ENCODE data around the gene ALG1. TPM values are rescaled to one million over a fixed set of nuclear protein-coding genes. Genes with fewer than 3 reads are reported as not detected.
"Not testable (repeated sequence)": the region's sequence is repeated elsewhere in the genome, so short reads cannot be mapped to it uniquely, and the experiment has no call there.

Gene ALG1
- total and polyA plus RNA-seq, 7 experiments from 2014 or later = 12.9 to 29.1 (median 22.1) TPM

- DNase-seq; ATAC-seq; H3K4me3 Mint-ChIP-seq; H3K4me1 ChIP-seq (ENCODE audit: control insufficient read depth in 2 of 2, insufficient read depth in 2 of 2, low read length in 2 of 2); H3K9me3 Mint-ChIP-seq; CTCF ChIA-PET; H3K27me3 ChIP-seq (ENCODE audit: control insufficient read depth in 2 of 2, insufficient read depth in 2 of 2, low read length in 2 of 2); POLR2A ChIA-PET; H3K9me3 ChIP-seq (ENCODE audit: control insufficient read depth in 2 of 3, low read length in 3 of 3); H3K27me3 Mint-ChIP-seq; H3K4me3 ChIP-seq (ENCODE audit: low read length); H3K27ac ChIP-seq (ENCODE audit: low read depth, low read length): not testable (repeated sequence)
- Mint-ChIP-seq H3K36me3 (peaks cover 0 to 10% (median 0%) of the 10 kb centered on the region in 5 donors), H3K27ac (peak overlapping the region in 1 of 9 donors; percentile 18), H3K4me1 (peaks cover 5 to 11% (median 7%) of the 10 kb centered on the region in 7 donors)
- intact Hi-C loops (cut with micrococcal nuclease) = loop anchor here (5.0 to 10.0 kb wide), 2 partner anchors 33 to 476 kb away; partner anchors contain the start of gene UBALD1 (in 1 of the 2)
- H3K36me3 ChIP-seq (ENCODE audit: control insufficient read depth in 2 of 3, insufficient read depth in 3 of 3, low read length in 3 of 3) = peaks cover 0 to 15% (median 0%) of the 10 kb centered on the region in 3 experiments
These were observed 18.9 kb downstream of the ALG1 start for GRCh38 chr16:5090592-5090991.

DNA sequence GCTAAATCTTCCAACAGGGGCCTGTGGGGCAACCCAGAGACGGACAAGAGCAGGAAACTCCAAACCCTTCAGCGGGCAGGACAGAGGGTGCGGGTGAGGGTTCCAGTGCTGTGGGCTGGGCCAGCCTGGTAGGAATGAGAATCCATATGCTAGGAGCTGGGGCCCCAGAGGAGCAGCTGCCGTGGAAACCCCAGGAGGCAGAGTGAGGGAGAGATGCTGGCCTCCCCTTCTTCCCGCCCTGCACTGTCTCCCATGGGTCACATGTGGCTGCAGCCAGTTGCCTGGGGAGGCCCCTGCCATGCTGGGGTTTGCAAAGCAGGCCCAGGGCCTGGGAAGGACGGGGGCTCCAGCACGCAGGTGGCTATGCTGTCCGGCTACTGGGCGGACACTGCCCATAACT lies 21.4 kb downstream of the ALG1 start:
- H3K36me3 Mint-ChIP-seq, H3K27me3 Mint-ChIP-seq: not testable (repeated sequence)
- intact Hi-C loops (cut with micrococcal nuclease) = loop anchor here (5.0 to 10.0 kb wide), 2 partner anchors 36 to 478 kb away; partner anchors contain the start of gene UBALD1 (in 1 of the 2)

DNA sequence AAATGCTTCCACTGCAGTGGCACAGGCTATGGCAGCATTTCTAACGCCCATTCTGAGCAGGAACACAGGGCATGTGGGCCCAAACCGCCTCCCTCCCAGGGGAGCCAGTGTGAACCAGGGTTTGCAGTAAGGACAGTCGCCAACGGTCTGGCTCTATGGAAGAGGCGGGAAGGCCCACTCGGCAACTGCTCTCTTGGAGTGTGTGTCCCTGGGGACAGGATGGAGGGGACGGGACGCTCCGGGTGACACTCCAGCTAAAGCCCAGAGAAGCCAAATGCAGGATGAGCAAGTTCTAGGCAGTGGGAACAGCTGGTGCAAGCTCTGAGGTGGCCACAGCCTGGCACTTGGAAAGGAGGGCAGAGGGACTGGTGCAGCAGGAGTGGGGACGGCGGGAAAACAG lies 22.1 kb downstream of the ALG1 start:
- H3K36me3 ChIP-seq (ENCODE audit: control insufficient read depth in 2 of 3, insufficient read depth in 3 of 3, low read length in 3 of 3) = peaks cover 0 to 11% (median 0%) of the 10 kb centered on the region in 3 experiments
- H3K4me3 ChIP-seq (ENCODE audit: low read length); H3K4me1 ChIP-seq (ENCODE audit: control insufficient read depth in 2 of 2, insufficient read depth in 2 of 2, low read length in 2 of 2); DNase-seq; H3K27me3 ChIP-seq (ENCODE audit: control insufficient read depth in 2 of 2, insufficient read depth in 2 of 2, low read length in 2 of 2); H3K27ac ChIP-seq (ENCODE audit: low read depth, low read length); H3K36me3 Mint-ChIP-seq; H3K27me3 Mint-ChIP-seq; ATAC-seq; H3K9me3 ChIP-seq (ENCODE audit: control insufficient read depth in 2 of 3, low read length in 3 of 3); H3K27ac Mint-ChIP-seq; POLR2A ChIA-PET; H3K9me3 Mint-ChIP-seq: not testable (repeated sequence)
- H3K4me1 Mint-ChIP-seq = peaks cover 9 to 27% (median 15%) of the 10 kb centered on the region in 7 donors
- H3K4me3 Mint-ChIP-seq = peak overlapping the region in 1 of 10 donors; percentile 20
- intact Hi-C loops (cut with micrococcal nuclease) = loop anchor here (5.0 to 10.0 kb wide), 2 partner anchors 36 to 479 kb away; partner anchors contain the start of gene UBALD1 (in 1 of the 2)
- CTCF ChIA-PET = interaction anchor here (2.2 kb wide), 1 partner anchor 19 kb away, joined by 6 read pairs; no protein-coding TSS in a partner anchor

More for the DNA sequence above, 21.4 kb downstream of the ALG1 start:
- CTCF ChIA-PET = interaction anchor here (0.6 to 2.2 kb wide), 4 partner anchors 18 to 1489 kb away, joined by 3 to 6 read pairs (median 4); no protein-coding TSS in a partner anchor
- H3K4me1 Mint-ChIP-seq = peaks cover 8 to 25% (median 15%) of the 10 kb centered on the region in 7 donors
- H3K27me3 ChIP-seq (ENCODE audit: control insufficient read depth in 2 of 2, insufficient read depth in 2 of 2, low read length in 2 of 2); H3K4me3 Mint-ChIP-seq; H3K4me1 ChIP-seq (ENCODE audit: control insufficient read depth in 2 of 2, insufficient read depth in 2 of 2, low read length in 2 of 2); POLR2A ChIA-PET; H3K9me3 ChIP-seq (ENCODE audit: control insufficient read depth in 2 of 3, low read length in 3 of 3); ATAC-seq; DNase-seq; H3K27ac Mint-ChIP-seq; H3K27ac ChIP-seq (ENCODE audit: low read depth, low read length); H3K9me3 Mint-ChIP-seq; H3K4me3 ChIP-seq (ENCODE audit: low read length): not testable (repeated sequence)
- H3K36me3 ChIP-seq (ENCODE audit: control insufficient read depth in 2 of 3, insufficient read depth in 3 of 3, low read length in 3 of 3) = peaks cover 0 to 15% (median 0%) of the 10 kb centered on the region in 3 experiments

DNA sequence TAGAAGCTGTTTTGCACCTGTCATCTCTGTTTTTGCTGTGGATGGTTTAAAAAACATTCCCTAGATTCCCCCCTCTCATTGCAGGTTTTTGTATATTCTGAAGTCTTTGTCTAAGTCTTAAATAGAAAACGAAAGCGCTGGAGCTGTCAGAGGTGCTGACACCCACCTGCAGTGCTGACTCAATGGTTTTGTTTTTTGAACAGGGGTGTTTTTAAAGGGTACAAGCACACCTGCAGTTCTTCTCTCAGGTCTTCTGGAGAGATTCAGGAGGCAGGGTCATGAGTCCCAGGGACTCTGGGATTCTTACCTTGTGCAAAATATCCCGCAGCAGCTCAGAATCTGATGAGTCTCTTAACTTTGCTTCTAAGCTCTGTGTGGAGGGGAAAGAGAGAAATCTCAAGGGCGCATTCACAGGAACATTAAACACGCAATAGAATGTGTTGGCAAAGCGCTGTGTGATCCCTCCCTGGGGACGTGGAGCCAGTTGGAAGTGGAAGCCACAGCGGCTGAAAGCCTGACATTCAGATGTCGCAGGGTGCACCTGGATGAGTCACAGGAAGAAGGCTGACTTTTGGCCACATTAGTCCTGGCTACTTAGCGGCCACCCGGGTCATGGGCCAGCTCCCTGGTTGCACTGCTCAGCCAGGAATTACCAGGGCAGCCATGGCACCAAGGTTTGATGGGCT lies 23.6 kb downstream of the ALG1 start:
- POLR2A ChIA-PET, H3K4me3 Mint-ChIP-seq: not testable (repeated sequence)
- H3K27ac Mint-ChIP-seq = peak overlapping the region in 4 of 9 donors; percentile 28 to 59 (median 53)

GRCh38 chr16:5096437-5097060 lies 24.9 kb downstream of the ALG1 start:
- H3K36me3 ChIP-seq (ENCODE audit: control insufficient read depth in 2 of 3, insufficient read depth in 3 of 3, low read length in 3 of 3); CTCF ChIA-PET; DNase-seq; H3K36me3 Mint-ChIP-seq; H3K4me1 ChIP-seq (ENCODE audit: control insufficient read depth in 2 of 2, insufficient read depth in 2 of 2, low read length in 2 of 2); H3K27me3 ChIP-seq (ENCODE audit: control insufficient read depth in 2 of 2, insufficient read depth in 2 of 2, low read length in 2 of 2); H3K4me3 ChIP-seq (ENCODE audit: low read length); H3K9me3 Mint-ChIP-seq; ATAC-seq; H3K9me3 ChIP-seq (ENCODE audit: control insufficient read depth in 2 of 3, low read length in 3 of 3); H3K27me3 Mint-ChIP-seq: not testable (repeated sequence)
- Mint-ChIP-seq H3K4me1 (peaks cover 11 to 31% (median 18%) of the 10 kb centered on the region in 7 donors), H3K27ac (peak overlapping the region; percentile 87 to 99 (median 92)), H3K4me3 (peak overlapping the region; percentile 89 to 99 (median 96))
- POLR2A ChIA-PET = interaction anchor here (1.0 kb wide), 1 partner anchor 63 kb away, joined by 5 read pairs; the partner anchor contains the start of gene NAGPA
- H3K27ac ChIP-seq (ENCODE audit: low read depth, low read length) = peak overlapping the region; percentile 88
- intact Hi-C loops (cut with micrococcal nuclease) = loop anchor here (1.0 to 10.0 kb wide), 13 partner anchors 25 to 979 kb away; partner anchors contain the start of genes ALG1 (in 2 of the 2), GLYR1 (in 2 of the 2), NAGPA (in 2 of the 2) and UBN1 (in 2 of the 2)

More for the DNA sequence above, 23.6 kb downstream of the ALG1 start:
- H3K4me3 ChIP-seq (ENCODE audit: low read length); H3K27me3 Mint-ChIP-seq; DNase-seq; H3K36me3 Mint-ChIP-seq; CTCF ChIA-PET; H3K9me3 ChIP-seq (ENCODE audit: control insufficient read depth in 2 of 3, low read length in 3 of 3); H3K27me3 ChIP-seq (ENCODE audit: control insufficient read depth in 2 of 2, insufficient read depth in 2 of 2, low read length in 2 of 2); ATAC-seq; H3K27ac ChIP-seq (ENCODE audit: low read depth, low read length); H3K36me3 ChIP-seq (ENCODE audit: control insufficient read depth in 2 of 3, insufficient read depth in 3 of 3, low read length in 3 of 3); H3K4me1 ChIP-seq (ENCODE audit: control insufficient read depth in 2 of 2, insufficient read depth in 2 of 2, low read length in 2 of 2); H3K9me3 Mint-ChIP-seq: not testable (repeated sequence)
- intact Hi-C loops (cut with micrococcal nuclease) = loop anchor here (5.0 to 10.0 kb wide), 6 partner anchors 63 to 978 kb away; partner anchors contain the start of genes ADCY9 (in 1 of the 2), GLYR1 (in 1 of the 2), NAGPA (in 1 of the 2) and PAM16 (in 1 of the 2)
- H3K4me1 Mint-ChIP-seq = peaks cover 11 to 31% (median 18%) of the 10 kb centered on the region in 7 donors

DNA sequence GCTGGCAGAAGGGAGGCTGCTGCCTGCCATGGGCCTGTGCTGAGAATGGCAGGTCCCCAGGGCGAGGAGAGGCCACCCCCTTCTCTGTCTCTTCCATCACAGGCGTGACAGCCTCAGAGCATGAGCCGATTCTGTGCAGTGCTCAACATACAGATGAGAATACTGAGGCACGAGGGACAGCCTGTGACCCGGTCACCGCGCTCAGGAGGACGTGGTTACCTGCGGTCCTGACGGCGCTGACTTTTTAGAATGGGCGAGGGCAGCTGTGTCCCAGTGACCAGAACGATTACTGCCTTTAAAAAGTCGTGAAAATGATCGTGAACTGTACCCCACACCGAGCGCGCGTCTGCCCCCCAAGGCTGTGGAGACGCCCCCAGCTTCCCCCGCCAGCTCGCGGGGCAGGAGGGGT lies 25.4 kb downstream of the ALG1 start:
- H3K36me3 Mint-ChIP-seq; H3K9me3 Mint-ChIP-seq; H3K27me3 Mint-ChIP-seq; H3K36me3 ChIP-seq (ENCODE audit: control insufficient read depth in 2 of 3, insufficient read depth in 3 of 3, low read length in 3 of 3); H3K9me3 ChIP-seq (ENCODE audit: control insufficient read depth in 2 of 3, low read length in 3 of 3); H3K4me1 ChIP-seq (ENCODE audit: control insufficient read depth in 2 of 2, insufficient read depth in 2 of 2, low read length in 2 of 2); CTCF ChIA-PET; H3K27me3 ChIP-seq (ENCODE audit: control insufficient read depth in 2 of 2, insufficient read depth in 2 of 2, low read length in 2 of 2); ATAC-seq: not testable (repeated sequence)
- Mint-ChIP-seq H3K4me3 (peak overlapping the region; percentile 89 to 99 (median 96)), H3K4me1 (peaks cover 9 to 29% (median 16%) of the 10 kb centered on the region in 7 donors), H3K27ac (peak overlapping the region; percentile 87 to 99 (median 92))
- POLR2A ChIA-PET = interaction anchor here (1.0 kb wide), 1 partner anchor 63 kb away, joined by 5 read pairs; the partner anchor contains the start of gene NAGPA
- H3K4me3 ChIP-seq (ENCODE audit: low read length) = peak overlapping the region; percentile 52
- DNase-seq = peak; percentile 23 to 59 (median 42)
- intact Hi-C loops (cut with micrococcal nuclease) = loop anchor here (1.0 to 10.0 kb wide), 13 partner anchors 26 to 980 kb away; partner anchors contain the start of genes ALG1 (in 2 of the 2), GLYR1 (in 2 of the 2), NAGPA (in 2 of the 2) and UBN1 (in 2 of the 2)
- peak overlapping the region; percentile 88 for H3K27ac ChIP-seq (ENCODE audit: low read depth, low read length)
